ENCODE measurements around the gene MMP1. TPM values are rescaled to one million over a fixed set of nuclear protein-coding genes. Genes with fewer than 3 reads are reported as not detected.
A peak's percentile ranks its signal among the peaks of the same experiment; 100 is the strongest.

Gene MMP1
- total and polyA plus RNA-seq, 8 donors = 1.1 to 9.5 (median 3.2) TPM

DNA sequence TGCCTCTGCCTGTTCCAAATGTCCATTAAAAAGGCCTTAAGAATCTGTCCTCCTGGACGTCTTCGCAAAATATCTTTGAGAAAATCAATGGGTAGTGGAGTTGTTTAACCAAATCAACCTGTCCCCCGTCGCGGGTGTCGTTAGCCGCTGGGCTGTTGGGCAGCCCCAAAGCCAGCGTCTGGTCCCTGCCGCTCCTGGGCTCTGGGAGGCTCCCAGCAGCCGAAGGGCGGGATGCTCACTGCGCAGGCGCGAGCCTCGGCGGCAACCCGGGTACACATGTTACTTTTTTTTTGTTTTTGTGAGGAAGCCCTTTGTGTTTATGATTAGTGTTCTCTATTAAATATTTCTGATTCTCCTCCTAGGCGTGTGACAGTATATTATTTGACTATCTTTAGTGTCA lies 30.2 kb downstream of the MMP1 start:
- Histone ChIP-seq H3K9me3 (no peaks in the 10 kb centered on the region), H3K4me1 (no peaks in the 10 kb centered on the region), H3K27ac (no peak overlapping the region), H3K36me3 (no peaks in the 10 kb centered on the region), H3K4me3 (no peak overlapping the region), H3K27me3 (peaks cover 6 to 9% of the 10 kb centered on the region in 2 donors)
- peak in 1 of 4 donors; percentile 80 for DNase-seq
- TF ChIP-seq, protein P1, sequence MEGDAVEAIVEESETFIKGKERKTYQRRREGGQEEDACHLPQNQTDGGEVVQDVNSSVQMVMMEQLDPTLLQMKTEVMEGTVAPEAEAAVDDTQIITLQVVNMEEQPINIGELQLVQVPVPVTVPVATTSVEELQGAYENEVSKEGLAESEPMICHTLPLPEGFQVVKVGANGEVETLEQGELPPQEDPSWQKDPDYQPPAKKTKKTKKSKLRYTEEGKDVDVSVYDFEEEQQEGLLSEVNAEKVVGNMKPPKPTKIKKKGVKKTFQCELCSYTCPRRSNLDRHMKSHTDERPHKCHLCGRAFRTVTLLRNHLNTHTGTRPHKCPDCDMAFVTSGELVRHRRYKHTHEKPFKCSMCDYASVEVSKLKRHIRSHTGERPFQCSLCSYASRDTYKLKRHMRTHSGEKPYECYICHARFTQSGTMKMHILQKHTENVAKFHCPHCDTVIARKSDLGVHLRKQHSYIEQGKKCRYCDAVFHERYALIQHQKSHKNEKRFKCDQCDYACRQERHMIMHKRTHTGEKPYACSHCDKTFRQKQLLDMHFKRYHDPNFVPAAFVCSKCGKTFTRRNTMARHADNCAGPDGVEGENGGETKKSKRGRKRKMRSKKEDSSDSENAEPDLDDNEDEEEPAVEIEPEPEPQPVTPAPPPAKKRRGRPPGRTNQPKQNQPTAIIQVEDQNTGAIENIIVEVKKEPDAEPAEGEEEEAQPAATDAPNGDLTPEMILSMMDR (IDR thresholded peaks at IDR 0.05) = no peak
- intact Hi-C loops (cut with DNase I) = no loop called here
- ATAC-seq = no peak

DNA sequence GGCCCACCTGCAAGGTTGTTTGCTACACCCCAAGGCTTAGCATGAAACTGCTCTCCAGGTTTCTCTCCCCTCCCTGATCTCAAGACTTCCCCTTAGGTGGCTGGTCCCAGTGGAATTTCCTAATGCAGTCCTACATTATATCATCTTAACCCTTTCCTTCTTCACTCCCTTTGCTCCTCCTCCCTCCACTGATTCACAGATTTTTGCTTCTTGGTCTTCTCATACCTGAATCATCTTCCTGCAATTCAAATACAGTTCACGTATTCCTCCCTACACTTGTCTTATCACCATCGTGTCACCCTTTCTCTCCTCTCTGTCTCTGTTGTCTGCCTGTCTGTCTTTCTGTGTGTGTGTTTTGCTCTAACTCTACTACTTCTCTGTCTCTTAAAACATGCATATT lies 34.5 kb downstream of the MMP1 start:
- H3K36me3 ChIP-seq = no peaks in the 10 kb centered on the region
- intact Hi-C loops (cut with DNase I) = no loop called here
- no peak for DNase-seq
- H3K9me3 ChIP-seq = no peaks in the 10 kb centered on the region
- no peak overlapping the region for H3K4me3 ChIP-seq
- H3K27ac ChIP-seq = no peak overlapping the region
- ATAC-seq = no peak
- H3K4me1 ChIP-seq = peaks cover 3 to 7% of the 10 kb centered on the region in 2 donors
- TF ChIP-seq, protein P1 (IDR thresholded peaks at IDR 0.05) = no peak
- peaks cover 0 to 22% of the 10 kb centered on the region in 2 donors for H3K27me3 ChIP-seq

DNA sequence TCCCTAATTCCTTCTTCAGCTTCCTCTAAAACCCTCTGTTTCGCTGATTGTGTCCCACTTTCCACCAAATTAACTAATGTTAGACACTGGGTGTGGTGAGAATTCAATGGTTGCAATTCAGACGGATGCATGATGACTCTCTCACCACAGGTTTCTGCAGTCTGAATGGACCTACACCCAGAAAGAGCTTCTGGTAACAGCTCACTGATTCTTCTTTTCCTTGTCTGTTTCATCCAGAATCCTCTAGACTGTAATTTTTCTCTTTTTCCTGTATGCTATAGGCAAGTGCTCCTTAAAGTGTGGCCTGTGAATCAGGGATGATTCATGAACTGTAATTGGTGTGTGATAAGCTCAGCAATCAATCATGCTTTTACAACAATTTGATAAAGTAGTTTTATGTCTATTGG lies 35.6 kb downstream of the MMP1 start:
- TF ChIP-seq, protein P1 (IDR thresholded peaks at IDR 0.05) = no peak
- peaks cover 0 to 20% of the 10 kb centered on the region in 2 donors for H3K27me3 ChIP-seq
- no peaks in the 10 kb centered on the region for H3K9me3 ChIP-seq
- no peaks in the 10 kb centered on the region for H3K36me3 ChIP-seq
- H3K4me3 ChIP-seq = no peak overlapping the region
- H3K4me1 ChIP-seq = peaks cover 3 to 14% of the 10 kb centered on the region in 2 donors
- no peak overlapping the region for H3K27ac ChIP-seq
- intact Hi-C loops (cut with DNase I) = no loop called here
- no peak for ATAC-seq
- DNase-seq = no peak

DNA sequence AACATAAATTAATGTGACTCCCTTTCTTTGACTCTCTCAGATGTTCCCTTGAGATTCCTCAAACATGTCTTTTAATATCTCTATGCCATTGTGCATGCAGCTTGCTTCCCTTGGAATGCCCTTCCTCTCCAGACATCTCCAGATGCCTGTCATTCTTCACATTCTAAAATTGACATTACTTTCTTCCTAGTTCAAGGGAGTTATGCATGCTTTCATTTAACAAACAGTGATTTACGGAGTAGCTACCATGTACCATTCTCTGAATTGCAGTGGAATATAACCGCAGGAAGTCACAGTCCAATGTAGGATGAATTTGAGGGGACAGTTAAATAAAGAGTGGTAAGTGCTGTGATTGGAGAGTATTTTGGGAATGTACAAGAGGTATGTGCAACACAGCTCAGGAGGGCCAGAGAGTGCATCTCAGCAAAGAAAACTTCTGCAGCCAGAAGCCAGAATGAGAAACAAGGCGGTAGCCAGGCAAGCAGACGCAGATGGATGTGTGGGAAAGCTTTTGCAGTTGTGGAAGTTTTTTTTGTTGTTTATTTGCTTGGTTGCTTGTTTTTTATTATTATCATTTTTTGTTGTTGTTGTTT lies 36.2 kb downstream of the MMP1 start:
- DNase-seq = no peak
- Histone ChIP-seq H3K36me3 (no peaks in the 10 kb centered on the region), H3K4me1 (peaks cover 3 to 14% of the 10 kb centered on the region in 2 donors), H3K9me3 (no peaks in the 10 kb centered on the region), H3K27ac (no peak overlapping the region), H3K27me3 (peaks cover 0 to 26% of the 10 kb centered on the region in 2 donors), H3K4me3 (no peak overlapping the region)
- TF ChIP-seq, protein P1 (IDR thresholded peaks at IDR 0.05) = no peak
- intact Hi-C loops (cut with DNase I) = no loop called here
- ATAC-seq = no peak

DNA sequence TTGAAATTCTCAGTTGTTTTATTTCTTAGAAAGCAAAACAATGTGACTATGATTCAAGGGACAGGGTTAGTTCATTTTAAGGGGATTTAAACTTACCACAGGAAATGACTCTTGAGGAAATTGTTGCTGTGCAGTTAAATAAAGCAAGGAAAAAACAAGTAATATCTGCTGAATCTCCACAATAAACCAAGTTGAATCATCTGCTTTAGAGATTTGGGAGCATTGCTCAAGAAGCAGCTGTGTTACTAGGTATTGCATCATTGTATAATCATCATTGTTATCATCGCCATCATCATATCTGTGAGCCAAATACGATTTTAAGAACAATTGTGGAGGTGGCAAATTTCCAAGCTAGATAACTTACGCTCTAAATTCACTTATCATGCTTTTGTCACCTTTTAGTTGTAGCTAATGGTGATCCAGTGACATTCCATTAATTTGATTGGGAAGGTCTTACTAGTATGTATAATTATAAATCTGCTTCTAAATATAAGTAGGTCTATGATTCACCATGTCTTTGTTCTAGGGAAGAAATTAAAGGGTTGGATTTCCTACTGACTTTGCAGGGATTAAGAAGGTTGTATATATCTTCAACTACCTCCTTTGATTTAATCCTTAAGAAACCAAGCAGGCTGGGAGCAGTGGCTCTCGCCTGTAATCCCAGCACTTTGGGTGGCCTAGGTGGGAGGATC lies 37.5 kb downstream of the MMP1 start:
- DNase-seq (peak in 2 of 4 donors; percentile 18 to 26), ATAC-seq (peak; percentile 56)
- no peaks in the 10 kb centered on the region for H3K9me3 ChIP-seq
- H3K27me3 ChIP-seq = peaks cover 0 to 31% of the 10 kb centered on the region in 2 donors
- H3K27ac ChIP-seq = no peak overlapping the region
- TF ChIP-seq, protein P1 (IDR thresholded peaks at IDR 0.05) = no peak
- intact Hi-C loops (cut with DNase I) = no loop called here
- peaks cover 3 to 14% of the 10 kb centered on the region in 2 donors for H3K4me1 ChIP-seq
- no peak overlapping the region for H3K4me3 ChIP-seq
- no peaks in the 10 kb centered on the region for H3K36me3 ChIP-seq

All from left lung (tissue), 10 donors.